KG1 (cell line): ENCODE data around the gene CRACDL.

Source experiments
- DNase-seq: peaks from one replicate; lab custom pipeline; 2025; lab: John Stamatoyannopoulos, UW

Gene CRACDL

DNA sequence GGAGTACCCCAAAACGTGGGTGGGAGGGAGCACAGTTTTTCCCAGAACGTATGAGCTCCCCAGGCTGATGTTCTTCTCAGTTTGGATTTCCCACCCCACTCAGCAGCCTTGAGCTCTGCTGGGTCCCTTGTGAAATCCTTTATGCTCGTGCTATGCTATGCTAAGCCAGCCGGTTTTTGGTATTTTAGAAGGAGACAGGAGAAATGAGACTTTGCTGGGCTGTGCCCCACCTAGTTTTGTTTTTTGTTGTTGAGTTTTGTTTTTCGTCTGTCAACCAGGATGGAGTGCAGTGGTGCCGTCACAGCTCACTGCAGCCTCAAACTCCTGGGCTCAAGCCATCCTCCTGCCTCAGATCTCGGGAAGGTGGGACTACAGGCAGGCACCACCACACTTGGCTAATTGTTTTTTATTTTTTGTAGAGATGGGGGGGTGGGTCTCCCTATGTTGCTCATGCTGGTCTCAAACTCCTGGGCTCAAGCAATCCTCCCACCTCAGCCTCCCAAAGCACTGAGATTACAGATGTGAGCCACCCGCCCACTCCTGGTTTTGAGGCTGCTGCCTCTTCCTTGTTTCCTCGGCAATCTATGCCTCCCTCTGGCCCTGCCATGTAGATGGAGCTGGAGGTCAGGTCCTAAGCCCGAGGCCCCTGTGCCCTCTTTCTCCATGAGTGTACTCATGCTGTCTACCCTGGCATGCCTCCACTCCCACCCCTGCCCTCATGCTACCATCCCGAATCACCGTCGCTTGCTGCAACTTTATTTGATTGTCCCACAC is 187.5 kb downstream of the CRACDL start:
- no peak for DNase-seq

DNA sequence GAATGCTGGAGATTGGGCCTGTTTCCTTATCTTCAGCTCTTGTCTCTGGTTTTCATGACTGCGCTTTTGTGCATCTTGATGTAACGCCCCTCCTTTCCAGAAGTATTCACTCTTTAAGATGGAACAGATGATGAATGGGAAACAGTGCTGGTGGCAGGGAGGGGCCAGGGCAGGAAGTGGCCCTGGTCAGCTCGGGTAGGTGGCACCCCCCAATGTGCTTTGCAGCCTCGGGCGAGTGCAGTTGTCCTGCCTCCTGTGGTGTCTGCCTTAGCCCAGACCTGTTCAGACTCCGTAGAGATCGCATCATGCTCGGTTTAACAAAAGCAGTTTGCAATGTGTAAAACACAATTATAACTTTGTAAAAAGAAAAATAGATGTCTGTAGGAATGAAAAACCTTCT is 188.1 kb downstream of the CRACDL start:
- DNase-seq, result no peak

DNA sequence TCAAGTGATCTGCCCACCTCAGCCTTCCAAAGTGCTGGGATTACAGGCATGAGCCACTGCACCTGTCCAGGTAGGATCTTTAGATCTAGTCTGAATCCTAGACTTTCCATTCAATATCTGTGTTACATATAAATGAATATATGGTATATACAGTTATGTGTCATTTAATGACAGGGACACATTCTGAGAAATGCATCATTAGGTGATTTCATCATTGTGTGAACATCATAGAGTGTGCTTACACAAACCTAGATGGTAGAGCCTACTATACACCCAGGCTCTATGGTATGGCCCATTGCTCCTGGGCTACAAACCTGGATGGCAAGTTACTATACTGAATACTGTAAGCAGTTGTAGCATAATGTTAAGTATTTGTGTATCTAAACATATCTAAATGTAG is 189.6 kb downstream of the CRACDL start:
- no peak for DNase-seq

GRCh38 chr2:98744595-98744994 is 191.4 kb downstream of the CRACDL start:
- DNase-seq, result no peak
